AML-193 (cell line): Measurements from ENCODE around the gene STAB1.
A peak's percentile ranks its signal among the peaks of the same experiment; 100 is the strongest.

Source experiments
- DNase-seq, 2 experiments: peaks; one replicate each; lab custom pipeline; 2025; lab: John Stamatoyannopoulos, UW

The STAB1 gene

GRCh38 chr3:52494886-52495495 lies at the start of gene STAB1:
Gene STAB1 (plus strand): TSS chr3:52495338. CDS start chr3:52495414, 76 bp downstream.
- DNase-seq = no peak

GRCh38 chr3:52446042-52446441 lies 49.1 kb upstream of the STAB1 start:
- DNase-seq = no peak

- DNase-seq = peak; percentile 78 to 80
Measured at GRCh38 chr3:52446631-52447511, 48.3 kb upstream of the STAB1 start.

GRCh38 chr3:52447512-52448355 lies 47.4 kb upstream of the STAB1 start:
- no peak for DNase-seq

- DNase-seq = no peak
Measured at GRCh38 chr3:52450489-52451236, 44.5 kb upstream of the STAB1 start.

- DNase-seq = no peak
Measured at GRCh38 chr3:52451237-52452083, 43.7 kb upstream of the STAB1 start.

- DNase-seq = no peak
Measured at GRCh38 chr3:52452126-52452525, 43.0 kb upstream of the STAB1 start.

GRCh38 chr3:52452570-52453221 lies 42.4 kb upstream of the STAB1 start:
- no peak for DNase-seq

- DNase-seq = no peak
Measured at GRCh38 chr3:52453496-52454249, 41.5 kb upstream of the STAB1 start, which contains the start of gene TNNC1. Gene TNNC1 (minus strand): TSS chr3:52454041. CDS start chr3:52454015, 26 bp downstream.

GRCh38 chr3:52454250-52454937 lies 40.7 kb upstream of the STAB1 start:
- no peak for DNase-seq

- no peak for DNase-seq
Measured at GRCh38 chr3:52454938-52455282, 40.2 kb upstream of the STAB1 start.

GRCh38 chr3:52455283-52456168 lies 39.6 kb upstream of the STAB1 start, which contains the start of gene NISCH:
Gene NISCH (plus strand): TSS chr3:52455604. CDS start chr3:52455642, 38 bp downstream.
- peak; percentile 84 to 89 for DNase-seq

GRCh38 chr3:52456169-52456799 lies 38.9 kb upstream of the STAB1 start:
- DNase-seq = no peak

GRCh38 chr3:52456800-52457183 lies 38.3 kb upstream of the STAB1 start:
- DNase-seq = no peak

- no peak for DNase-seq
Measured at GRCh38 chr3:52458031-52458760, 36.9 kb upstream of the STAB1 start.

GRCh38 chr3:52458770-52459545 lies 36.2 kb upstream of the STAB1 start:
- no peak for DNase-seq
